Gastrocnemius medialis (tissue), 4 donors: Measurements from ENCODE around the gene MYH9.

ENCODE experiments used
- POLR2A ChIP-seq, 2 donors: fragments of 450-650 bp; IDR thresholded peaks; one replicate each; pipeline ENCODE4 v1.6.1; 2017; ENCODE audit warnings: antibody characterized with exemption in 2 of 2, mild to moderate bottlenecking in 2 of 2, moderate library complexity in 2 of 2
- TF ChIP-seq, protein P1 (sequence below), 5 experiments: fragments of 450-650 bp in 3 of 5; fragments of 200-600 bp in 2 of 5; sonication (generic) in 2 of 5; IDR thresholded peaks in 4 of 5; conservative IDR thresholded peaks in 1 of 5; 1 replicate in 4 of 5; 2 replicates in 1 of 5; pipeline ENCODE4 v1.5.1; 2016 to 2019; ENCODE audit warnings: antibody characterized with exemption in 5 of 5, mild to moderate bottlenecking in 3 of 5, moderate library complexity in 3 of 5

DNA sequence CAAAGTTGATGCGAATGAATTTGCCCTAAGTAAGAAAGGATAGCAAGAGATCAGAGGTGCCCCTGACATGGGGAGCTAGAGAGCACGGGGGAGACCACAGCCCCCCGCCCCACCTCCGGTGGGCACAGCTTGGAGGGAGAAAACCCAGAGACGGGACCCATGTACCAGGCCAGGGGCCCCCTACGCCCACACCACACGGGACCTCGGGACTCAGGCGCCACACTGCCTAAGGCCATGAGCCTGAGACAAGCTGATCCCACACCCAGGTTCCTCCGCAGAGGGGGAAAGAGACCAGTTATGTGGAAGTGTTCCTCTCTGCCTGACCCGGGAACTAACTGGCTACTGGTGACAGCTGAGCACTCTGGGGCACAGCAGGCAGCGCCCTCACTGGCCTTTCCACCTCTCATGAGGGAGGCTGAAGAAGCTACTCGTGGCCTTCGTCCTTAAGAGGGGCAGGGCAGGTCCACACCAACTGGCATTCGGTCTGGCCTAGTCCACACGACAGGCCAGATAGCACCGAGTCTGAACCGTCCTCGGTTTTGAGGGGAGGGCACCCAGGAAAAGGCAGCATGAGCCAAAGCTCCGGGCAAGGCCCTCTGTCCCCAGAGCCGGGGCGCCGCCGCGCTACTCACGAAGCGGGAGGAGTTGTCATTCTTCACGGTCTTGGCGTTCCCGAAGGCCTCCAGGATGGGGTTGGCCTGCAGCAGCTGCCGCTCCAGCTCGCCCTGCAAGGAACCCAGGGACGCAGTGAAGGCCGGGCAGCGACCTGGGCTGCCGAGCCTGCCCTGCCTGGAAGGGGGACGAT is 65.8 kb downstream of the MYH9 start:
- TF ChIP-seq POLR2A (IDR thresholded peaks at IDR 0.05) = no peak
- TF ChIP-seq, protein P1, sequence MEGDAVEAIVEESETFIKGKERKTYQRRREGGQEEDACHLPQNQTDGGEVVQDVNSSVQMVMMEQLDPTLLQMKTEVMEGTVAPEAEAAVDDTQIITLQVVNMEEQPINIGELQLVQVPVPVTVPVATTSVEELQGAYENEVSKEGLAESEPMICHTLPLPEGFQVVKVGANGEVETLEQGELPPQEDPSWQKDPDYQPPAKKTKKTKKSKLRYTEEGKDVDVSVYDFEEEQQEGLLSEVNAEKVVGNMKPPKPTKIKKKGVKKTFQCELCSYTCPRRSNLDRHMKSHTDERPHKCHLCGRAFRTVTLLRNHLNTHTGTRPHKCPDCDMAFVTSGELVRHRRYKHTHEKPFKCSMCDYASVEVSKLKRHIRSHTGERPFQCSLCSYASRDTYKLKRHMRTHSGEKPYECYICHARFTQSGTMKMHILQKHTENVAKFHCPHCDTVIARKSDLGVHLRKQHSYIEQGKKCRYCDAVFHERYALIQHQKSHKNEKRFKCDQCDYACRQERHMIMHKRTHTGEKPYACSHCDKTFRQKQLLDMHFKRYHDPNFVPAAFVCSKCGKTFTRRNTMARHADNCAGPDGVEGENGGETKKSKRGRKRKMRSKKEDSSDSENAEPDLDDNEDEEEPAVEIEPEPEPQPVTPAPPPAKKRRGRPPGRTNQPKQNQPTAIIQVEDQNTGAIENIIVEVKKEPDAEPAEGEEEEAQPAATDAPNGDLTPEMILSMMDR (IDR thresholded peaks at IDR 0.05 in 4 of 5, conservative IDR thresholded peaks at IDR 0.05 in 1 of 5) = no peak
